Mesendoderm (in vitro differentiated cells): ENCODE data around the gene CADM1.

ENCODE experiments used
- DNase-seq: peaks from one replicate; pipeline ENCODE4 v3.0.0; 2013
- H2AK5ac ChIP-seq: 2 replicates; pipeline ENCODE4 v1.6.1; 2013; ENCODE audit warnings: low read length, inconsistent platforms
- H2BK120ac ChIP-seq: 2 replicates; pipeline ENCODE4 v1.6.1; 2013; ENCODE audit warnings: low read depth, mild to moderate bottlenecking, low read length, moderate library complexity, mixed read lengths
- H2BK15ac ChIP-seq: replicated peaks from 2 replicates; pipeline ENCODE4 v1.6.1; 2013; ENCODE audit warnings: low read depth, mild to moderate bottlenecking, moderate library complexity
- H2BK5ac ChIP-seq: 2 replicates; pipeline ENCODE4 v1.6.1; 2013; ENCODE audit warnings: low read length, inconsistent platforms
- H3K18ac ChIP-seq: 2 replicates; pipeline ENCODE4 v1.6.1; 2013; ENCODE audit warnings: mild to moderate bottlenecking, low read length, mixed read lengths
- H3K23ac ChIP-seq: one replicate; pipeline ENCODE4 v1.6.1; 2013; ENCODE audit warnings: low read length
- H3K27ac ChIP-seq: 2 replicates; pipeline ENCODE4 v1.5.1; 2013; ENCODE audit warnings: low read depth, mild to moderate bottlenecking, inconsistent platforms, low read length, moderate library complexity
- H3K27me3 ChIP-seq: 2 replicates; pipeline ENCODE4 v1.6.1; 2013; ENCODE audit warnings: low read length, control low read depth, mild to moderate bottlenecking, inconsistent platforms; ENCODE audit not compliant: insufficient read depth, poor library complexity
- H3K36me3 ChIP-seq: 2 replicates; pipeline ENCODE4 v1.6.1; 2013; ENCODE audit warnings: low read length, inconsistent platforms; ENCODE audit not compliant: control insufficient read depth, insufficient read depth
- H3K4ac ChIP-seq: one replicate; pipeline ENCODE4 v1.6.1; 2013; ENCODE audit warnings: low read depth, mild to moderate bottlenecking, low read length, moderate library complexity
- H3K4me1 ChIP-seq: 2 replicates; pipeline ENCODE4 v1.6.1; 2013; ENCODE audit warnings: low read depth, low read length, inconsistent platforms; ENCODE audit not compliant: control insufficient read depth
- H3K4me2 ChIP-seq: 2 replicates; pipeline ENCODE4 v1.6.1; 2013; ENCODE audit warnings: low read length
- H3K4me3 ChIP-seq: 2 replicates; pipeline ENCODE4 v1.5.1; 2013; ENCODE audit warnings: mild to moderate bottlenecking, low read length
- H3K56ac ChIP-seq: one replicate; pipeline ENCODE4 v1.6.1; 2013; ENCODE audit warnings: low read length
- H3K79me1 ChIP-seq: 2 replicates; pipeline ENCODE4 v1.6.1; 2013; ENCODE audit warnings: low read length, inconsistent platforms
- H3K79me2 ChIP-seq: 2 replicates; pipeline ENCODE4 v1.6.1; 2013; ENCODE audit warnings: mild to moderate bottlenecking, low read length; ENCODE audit not compliant: control insufficient read depth, insufficient read depth
- H3K9ac ChIP-seq: 2 replicates; pipeline ENCODE4 v1.6.1; 2013; ENCODE audit warnings: low read length, inconsistent platforms
- H4K5ac ChIP-seq: one replicate; pipeline ENCODE4 v1.6.1; 2013; ENCODE audit warnings: low read length
- H4K8ac ChIP-seq: one replicate; pipeline ENCODE4 v1.6.1; 2013; ENCODE audit warnings: low read depth, mild to moderate bottlenecking, control low read depth, low read length, moderate library complexity
- WGBS: extraction: QIAGEN DNeasy Blood & Tissue Kit; methylation state at CpG from one replicate; pipeline ENCODE4 v1.1.7; 2013; ENCODE audit warnings: low lambda C conversion rate, missing lambda C conversion rate; ENCODE audit not compliant: insufficient coverage; ENCODE audit errors: extremely low coverage; 5-methylcytosine and 5-hydroxymethylcytosine counted together

Gene CADM1

DNA sequence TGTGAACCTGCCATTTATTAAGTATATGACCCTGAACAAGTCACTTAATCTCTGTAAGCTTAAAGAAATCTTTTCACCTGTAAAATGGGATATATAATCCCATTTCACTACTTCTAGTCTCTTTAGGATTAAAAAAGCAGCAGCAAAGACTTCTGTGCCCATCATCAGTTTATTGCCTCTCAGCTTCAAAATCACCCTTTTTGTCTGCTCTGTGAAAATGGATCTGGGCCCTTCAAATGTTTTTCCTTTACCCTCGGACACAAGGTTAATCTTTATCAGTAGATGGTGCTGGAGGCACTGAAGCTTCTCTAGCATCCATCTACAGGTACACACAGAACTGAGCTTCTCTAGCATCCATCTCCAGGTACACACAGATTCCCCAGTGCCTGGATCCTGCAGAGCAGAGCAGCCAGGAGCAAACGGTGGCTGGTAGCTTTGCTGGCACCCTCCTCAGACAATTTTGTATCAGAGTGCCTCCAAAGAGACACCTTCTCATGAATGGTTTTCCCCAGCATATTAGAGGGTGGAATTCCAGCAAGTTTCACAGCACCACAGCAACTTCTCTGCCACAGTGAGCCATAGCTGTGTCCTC, 56.8 kb downstream of the CADM1 start:
- no peak overlapping the region for H3K9ac ChIP-seq
- H3K36me3 ChIP-seq = no peaks in the 10 kb centered on the region
- H2BK120ac ChIP-seq = no peak overlapping the region
- no CpG with 5 or more reads among the region's 2 CpGs for WGBS
- H2AK5ac ChIP-seq = no peak overlapping the region
- no peak overlapping the region for H4K8ac ChIP-seq
- no peaks in the 10 kb centered on the region for H3K4me1 ChIP-seq
- H3K23ac ChIP-seq = no peak overlapping the region
- H4K5ac ChIP-seq = no peak overlapping the region
- H3K79me2 ChIP-seq = no peaks in the 10 kb centered on the region
- no peak overlapping the region for H2BK15ac ChIP-seq
- H3K4me2 ChIP-seq = no peak overlapping the region
- no peak overlapping the region for H3K56ac ChIP-seq
- no peak overlapping the region for H3K4me3 ChIP-seq
- H2BK5ac ChIP-seq = no peak overlapping the region
- H3K27ac ChIP-seq = no peak overlapping the region
- H3K18ac ChIP-seq = no peak overlapping the region
- no peaks in the 10 kb centered on the region for H3K27me3 ChIP-seq
- no peak overlapping the region for H3K4ac ChIP-seq
- no peaks in the 10 kb centered on the region for H3K79me1 ChIP-seq
- DNase-seq = no peak

GRCh38 chr11:115446214-115446613, 58.0 kb downstream of the CADM1 start:
- Histone ChIP-seq H3K27me3 (no peaks in the 10 kb centered on the region), H3K23ac (no peak overlapping the region), H3K4me3 (no peak overlapping the region), H2BK120ac (no peak overlapping the region), H3K79me2 (no peaks in the 10 kb centered on the region), H3K18ac (no peak overlapping the region), H3K4me1 (no peaks in the 10 kb centered on the region), H2AK5ac (no peak overlapping the region), H3K56ac (no peak overlapping the region), H3K4ac (no peak overlapping the region), H3K36me3 (no peaks in the 10 kb centered on the region), H2BK15ac (no peak overlapping the region), H4K5ac (no peak overlapping the region), H4K8ac (no peak overlapping the region), H3K27ac (no peak overlapping the region), H3K9ac (no peak overlapping the region), H3K4me2 (no peak overlapping the region), H2BK5ac (no peak overlapping the region), H3K79me1 (no peaks in the 10 kb centered on the region)
- DNase-seq = no peak
- WGBS = no CpG with 5 or more reads among the region's 1 CpG

- no peak overlapping the region for H4K5ac ChIP-seq
- H3K79me1 ChIP-seq = no peaks in the 10 kb centered on the region
- no peak overlapping the region for H3K27ac ChIP-seq
- DNase-seq = no peak
- H2BK15ac ChIP-seq = no peak overlapping the region
- no peak overlapping the region for H3K4me2 ChIP-seq
- no CpG with 5 or more reads among the region's 5 CpGs for WGBS
- H3K23ac ChIP-seq = no peak overlapping the region
- no peaks in the 10 kb centered on the region for H3K36me3 ChIP-seq
- no peak overlapping the region for H2BK120ac ChIP-seq
- H3K4me3 ChIP-seq = no peak overlapping the region
- no peak overlapping the region for H3K56ac ChIP-seq
- H2AK5ac ChIP-seq = no peak overlapping the region
- no peaks in the 10 kb centered on the region for H3K79me2 ChIP-seq
- no peaks in the 10 kb centered on the region for H3K27me3 ChIP-seq
- no peak overlapping the region for H3K9ac ChIP-seq
- H3K18ac ChIP-seq = no peak overlapping the region
- H2BK5ac ChIP-seq = no peak overlapping the region
- no peak overlapping the region for H3K4ac ChIP-seq
- no peak overlapping the region for H4K8ac ChIP-seq
- H3K4me1 ChIP-seq = no peaks in the 10 kb centered on the region
Measured at GRCh38 chr11:115444542-115444941, 59.7 kb downstream of the CADM1 start.

DNA sequence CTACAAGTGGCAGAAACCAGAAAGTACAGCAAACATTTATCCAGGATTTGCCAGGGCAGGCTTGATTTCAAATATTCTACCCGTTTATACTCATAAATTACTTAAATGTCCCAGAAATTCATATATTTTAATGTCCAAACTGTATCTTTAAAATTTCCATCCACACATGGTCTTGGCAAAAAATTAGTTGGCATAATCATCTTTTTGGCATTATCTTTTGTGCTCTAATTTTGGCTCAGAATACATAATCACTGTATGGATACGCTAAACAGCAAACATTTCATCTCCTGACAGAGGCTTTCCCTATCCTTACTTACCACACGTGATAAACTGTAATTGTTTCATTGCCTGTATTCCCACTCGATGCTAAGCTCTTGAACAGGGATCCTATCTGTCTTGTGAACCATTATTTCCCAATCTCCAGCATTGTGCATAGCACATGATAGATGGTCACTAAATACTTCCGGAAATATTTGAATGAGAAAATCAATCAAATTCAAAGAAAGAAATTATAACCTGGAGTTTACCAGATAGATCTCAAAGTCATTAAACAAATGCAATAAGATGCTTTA, 64.2 kb downstream of the CADM1 start:
- no peak overlapping the region for H3K18ac ChIP-seq
- H3K79me2 ChIP-seq = no peaks in the 10 kb centered on the region
- no peaks in the 10 kb centered on the region for H3K79me1 ChIP-seq
- H2AK5ac ChIP-seq = no peak overlapping the region
- H3K4ac ChIP-seq = no peak overlapping the region
- H4K5ac ChIP-seq = no peak overlapping the region
- H3K27ac ChIP-seq = no peak overlapping the region
- H3K4me3 ChIP-seq = no peak overlapping the region
- H3K4me1 ChIP-seq = no peaks in the 10 kb centered on the region
- DNase-seq = no peak
- H3K56ac ChIP-seq = no peak overlapping the region
- WGBS = 100% methylated on average over 1 of the region's 5 CpGs
- H3K23ac ChIP-seq = no peak overlapping the region
- no peak overlapping the region for H2BK120ac ChIP-seq
- H3K36me3 ChIP-seq = no peaks in the 10 kb centered on the region
- H4K8ac ChIP-seq = no peak overlapping the region
- no peak overlapping the region for H3K4me2 ChIP-seq
- no peaks in the 10 kb centered on the region for H3K27me3 ChIP-seq
- H2BK15ac ChIP-seq = no peak overlapping the region
- no peak overlapping the region for H3K9ac ChIP-seq
- no peak overlapping the region for H2BK5ac ChIP-seq

DNA sequence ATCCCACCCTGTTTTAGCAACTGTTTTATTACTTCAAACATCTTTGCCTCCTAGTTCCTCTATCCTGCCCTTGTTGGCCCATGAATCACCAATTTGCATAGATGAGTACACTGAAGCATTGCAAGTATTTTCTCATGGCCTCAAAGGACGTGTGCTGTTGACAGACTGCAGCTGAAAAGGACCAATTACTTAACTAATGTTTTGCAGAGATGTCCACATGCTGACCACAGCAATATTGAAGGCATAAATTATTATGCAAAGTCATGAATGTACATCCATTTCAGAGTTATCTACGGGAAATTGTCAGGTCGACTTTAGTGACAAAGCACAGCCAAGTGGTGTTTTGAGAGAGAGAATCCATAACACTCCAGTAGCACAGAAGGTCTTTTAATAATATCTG, 64.8 kb downstream of the CADM1 start:
- Histone ChIP-seq H2BK5ac (no peak overlapping the region), H3K4me2 (no peak overlapping the region), H3K9ac (no peak overlapping the region), H3K27ac (no peak overlapping the region), H3K4me1 (no peaks in the 10 kb centered on the region), H2BK120ac (no peak overlapping the region), H2AK5ac (no peak overlapping the region), H3K79me1 (no peaks in the 10 kb centered on the region), H2BK15ac (no peak overlapping the region), H3K4me3 (no peak overlapping the region), H4K8ac (no peak overlapping the region), H3K36me3 (no peaks in the 10 kb centered on the region), H3K27me3 (no peaks in the 10 kb centered on the region), H3K56ac (no peak overlapping the region), H3K18ac (no peak overlapping the region), H4K5ac (no peak overlapping the region), H3K79me2 (no peaks in the 10 kb centered on the region), H3K4ac (no peak overlapping the region), H3K23ac (no peak overlapping the region)
- WGBS = no CpG with 5 or more reads among the region's 3 CpGs
- peak; percentile 47 for DNase-seq
